Measurements from ENCODE around the gene INHBE.

DNA sequence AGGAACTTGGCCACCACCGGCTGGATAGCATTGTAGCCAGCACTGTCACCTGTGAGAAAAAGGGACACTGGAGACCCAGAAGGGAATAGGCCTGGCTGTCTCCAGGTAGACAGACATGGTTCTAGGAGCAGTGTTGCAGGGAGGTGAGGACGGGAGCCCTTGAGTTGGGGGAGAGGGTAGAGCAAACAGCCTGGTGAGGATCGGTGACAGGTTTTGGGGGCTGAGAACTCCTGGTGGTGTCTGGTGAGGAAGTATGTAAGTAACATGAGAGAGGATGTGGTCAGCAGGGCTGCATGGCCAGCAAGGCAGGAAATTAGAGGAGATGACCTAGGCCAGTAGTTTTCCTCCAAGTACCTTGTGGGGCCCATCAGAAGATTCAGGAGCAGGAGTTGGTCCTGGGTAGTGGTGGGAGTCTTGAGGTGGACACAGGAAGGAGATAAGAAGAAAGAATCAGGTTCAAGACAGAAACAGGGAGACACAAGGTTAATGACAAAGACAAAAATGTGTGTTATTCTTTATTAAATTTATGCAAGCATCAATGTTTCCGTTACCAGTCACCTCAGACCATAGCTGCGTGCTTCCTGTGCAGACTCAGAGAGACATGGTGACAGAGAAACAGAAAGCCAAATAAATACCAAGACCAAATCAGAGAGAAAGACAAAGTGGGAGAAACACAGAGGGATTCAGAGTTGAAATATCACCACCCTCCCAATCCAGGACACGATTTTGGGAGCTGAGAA is 24.4 kb downstream of the INHBE start, which contains the start of gene ARHGAP9:
- TF ChIP-seq, protein P1, sequence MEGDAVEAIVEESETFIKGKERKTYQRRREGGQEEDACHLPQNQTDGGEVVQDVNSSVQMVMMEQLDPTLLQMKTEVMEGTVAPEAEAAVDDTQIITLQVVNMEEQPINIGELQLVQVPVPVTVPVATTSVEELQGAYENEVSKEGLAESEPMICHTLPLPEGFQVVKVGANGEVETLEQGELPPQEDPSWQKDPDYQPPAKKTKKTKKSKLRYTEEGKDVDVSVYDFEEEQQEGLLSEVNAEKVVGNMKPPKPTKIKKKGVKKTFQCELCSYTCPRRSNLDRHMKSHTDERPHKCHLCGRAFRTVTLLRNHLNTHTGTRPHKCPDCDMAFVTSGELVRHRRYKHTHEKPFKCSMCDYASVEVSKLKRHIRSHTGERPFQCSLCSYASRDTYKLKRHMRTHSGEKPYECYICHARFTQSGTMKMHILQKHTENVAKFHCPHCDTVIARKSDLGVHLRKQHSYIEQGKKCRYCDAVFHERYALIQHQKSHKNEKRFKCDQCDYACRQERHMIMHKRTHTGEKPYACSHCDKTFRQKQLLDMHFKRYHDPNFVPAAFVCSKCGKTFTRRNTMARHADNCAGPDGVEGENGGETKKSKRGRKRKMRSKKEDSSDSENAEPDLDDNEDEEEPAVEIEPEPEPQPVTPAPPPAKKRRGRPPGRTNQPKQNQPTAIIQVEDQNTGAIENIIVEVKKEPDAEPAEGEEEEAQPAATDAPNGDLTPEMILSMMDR (IDR thresholded peaks at IDR 0.05): no peak
- no peak for TF ChIP-seq IRF2 (CRISPR knock-in tag; IDR thresholded peaks at IDR 0.05; ENCODE audit: borderline replicate concordance, low read depth)
- TF ChIP-seq, protein P2, sequence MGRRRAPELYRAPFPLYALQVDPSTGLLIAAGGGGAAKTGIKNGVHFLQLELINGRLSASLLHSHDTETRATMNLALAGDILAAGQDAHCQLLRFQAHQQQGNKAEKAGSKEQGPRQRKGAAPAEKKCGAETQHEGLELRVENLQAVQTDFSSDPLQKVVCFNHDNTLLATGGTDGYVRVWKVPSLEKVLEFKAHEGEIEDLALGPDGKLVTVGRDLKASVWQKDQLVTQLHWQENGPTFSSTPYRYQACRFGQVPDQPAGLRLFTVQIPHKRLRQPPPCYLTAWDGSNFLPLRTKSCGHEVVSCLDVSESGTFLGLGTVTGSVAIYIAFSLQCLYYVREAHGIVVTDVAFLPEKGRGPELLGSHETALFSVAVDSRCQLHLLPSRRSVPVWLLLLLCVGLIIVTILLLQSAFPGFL (CRISPR knock-in tag; IDR thresholded peaks at IDR 0.05; ENCODE audit: borderline replicate concordance): no peak
- no peak for TF ChIP-seq CREB1 (CRISPR knock-in tag; IDR thresholded peaks at IDR 0.05)
- TF ChIP-seq, protein P3, sequence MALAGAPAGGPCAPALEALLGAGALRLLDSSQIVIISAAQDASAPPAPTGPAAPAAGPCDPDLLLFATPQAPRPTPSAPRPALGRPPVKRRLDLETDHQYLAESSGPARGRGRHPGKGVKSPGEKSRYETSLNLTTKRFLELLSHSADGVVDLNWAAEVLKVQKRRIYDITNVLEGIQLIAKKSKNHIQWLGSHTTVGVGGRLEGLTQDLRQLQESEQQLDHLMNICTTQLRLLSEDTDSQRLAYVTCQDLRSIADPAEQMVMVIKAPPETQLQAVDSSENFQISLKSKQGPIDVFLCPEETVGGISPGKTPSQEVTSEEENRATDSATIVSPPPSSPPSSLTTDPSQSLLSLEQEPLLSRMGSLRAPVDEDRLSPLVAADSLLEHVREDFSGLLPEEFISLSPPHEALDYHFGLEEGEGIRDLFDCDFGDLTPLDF (CRISPR knock-in tag; IDR thresholded peaks at IDR 0.05): no peak
- TF ChIP-seq GRHL2 (CRISPR knock-in tag; IDR thresholded peaks at IDR 0.05; ENCODE audit: insufficient replicate concordance, severe bottlenecking): no peak
- no peak for TF ChIP-seq CBFB (CRISPR knock-in tag; IDR thresholded peaks at IDR 0.05; ENCODE audit: low read depth)
- TF ChIP-seq, protein P4, sequence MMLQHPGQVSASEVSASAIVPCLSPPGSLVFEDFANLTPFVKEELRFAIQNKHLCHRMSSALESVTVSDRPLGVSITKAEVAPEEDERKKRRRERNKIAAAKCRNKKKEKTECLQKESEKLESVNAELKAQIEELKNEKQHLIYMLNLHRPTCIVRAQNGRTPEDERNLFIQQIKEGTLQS (CRISPR knock-in tag; conservative IDR thresholded peaks at IDR 0.05): no peak
